Large intestine (tissue), 3 donors: ENCODE results near the gene IER5. TPM values are rescaled to one million over a fixed set of nuclear protein-coding genes. Genes with fewer than 3 reads are reported as not detected.
A peak's percentile ranks its signal among the peaks of the same experiment; 100 is the strongest.
"Not testable (repeated sequence)": the region's sequence is repeated elsewhere in the genome, so short reads cannot be mapped to it uniquely, and the experiment has no call there.

Source experiments
- DNase-seq, 2 donors: peaks; one replicate each; pipeline versions ENCODE4 v3.0.0 to v3.0.0-alpha.2; 2013
- H3K27ac ChIP-seq: one replicate; pipeline ENCODE4 v1.5.1; 2013; ENCODE audit warnings: low read length
- H3K27me3 ChIP-seq: 2 replicates; pipeline ENCODE4 v1.6.1; 2013; ENCODE audit warnings: low read length; ENCODE audit not compliant: control insufficient read depth, insufficient read depth
- H3K36me3 ChIP-seq: 2 replicates; pipeline ENCODE4 v1.6.1; 2013; ENCODE audit warnings: low read length; ENCODE audit not compliant: control insufficient read depth, insufficient read depth
- H3K4me1 ChIP-seq: one replicate; pipeline ENCODE4 v1.6.1; 2013; ENCODE audit warnings: low read length; ENCODE audit not compliant: control insufficient read depth, insufficient read depth
- H3K4me3 ChIP-seq: one replicate; pipeline ENCODE4 v1.5.1; 2013; ENCODE audit warnings: low read length
- H3K9me3 ChIP-seq: one replicate; pipeline ENCODE4 v1.6.1; 2013; ENCODE audit warnings: mild to moderate bottlenecking, low read depth, low read length, moderate library complexity; ENCODE audit not compliant: control insufficient read depth
- WGBS: methylation state at CpG from one replicate; pipeline ENCODE4 v1.1.5; 2013; ENCODE audit warnings: low lambda C conversion rate; ENCODE audit not compliant: insufficient coverage; 5-methylcytosine and 5-hydroxymethylcytosine counted together
- polyA plus RNA-seq: library from polyadenylated mRNA; unstranded; fragments of 120-200 nt; gene quantifications from one replicate; pipeline ENCODE4 v1.2.1, GENCODE V29; 2013

Gene IER5
- polyA plus RNA-seq, 1 donor = 8.2 TPM

GRCh38 chr1:181113059-181113641 lies 24.6 kb downstream of the IER5 start:
- no peak for DNase-seq
- Histone ChIP-seq H3K9me3 (no peaks in the 10 kb centered on the region), H3K36me3 (no peaks in the 10 kb centered on the region), H3K4me3 (no peak overlapping the region), H3K27ac (peak overlapping the region; percentile 17), H3K4me1 (peaks cover 43% of the 10 kb centered on the region), H3K27me3 (no peaks in the 10 kb centered on the region)
- no CpG with 5 or more reads among the region's 6 CpGs for WGBS

GRCh38 chr1:181114574-181115367 lies 26.3 kb downstream of the IER5 start:
- peaks cover 41% of the 10 kb centered on the region for H3K4me1 ChIP-seq
- WGBS = no CpG with 5 or more reads among the region's 11 CpGs
- no peak overlapping the region for H3K27ac ChIP-seq
- no peak for DNase-seq
- no peaks in the 10 kb centered on the region for H3K36me3 ChIP-seq
- no peak overlapping the region for H3K4me3 ChIP-seq
- no peaks in the 10 kb centered on the region for H3K27me3 ChIP-seq
- no peaks in the 10 kb centered on the region for H3K9me3 ChIP-seq

GRCh38 chr1:181115368-181115684 lies 26.8 kb downstream of the IER5 start:
- Histone ChIP-seq H3K9me3 (no peaks in the 10 kb centered on the region), H3K36me3 (no peaks in the 10 kb centered on the region), H3K4me1 (peaks cover 41% of the 10 kb centered on the region), H3K27ac (no peak overlapping the region), H3K27me3 (no peaks in the 10 kb centered on the region), H3K4me3 (no peak overlapping the region)
- 92% methylated on average over 3 of the region's 3 CpGs for WGBS
- DNase-seq = no peak

GRCh38 chr1:181115971-181116370 lies 27.5 kb downstream of the IER5 start:
- H3K4me3 ChIP-seq, H3K36me3 ChIP-seq, H3K9me3 ChIP-seq, H3K27me3 ChIP-seq, DNase-seq, H3K27ac ChIP-seq: not testable (repeated sequence)
- H3K4me1 ChIP-seq = peaks cover 41% of the 10 kb centered on the region
- whole genome bisulfite sequencing = no CpG with 5 or more reads among the region's 9 CpGs

- no peak for DNase-seq
- Histone ChIP-seq H3K27me3 (no peaks in the 10 kb centered on the region), H3K4me3 (no peak overlapping the region), H3K27ac (peak overlapping the region; percentile 56), H3K9me3 (no peaks in the 10 kb centered on the region), H3K36me3 (no peaks in the 10 kb centered on the region), H3K4me1 (peaks cover 41% of the 10 kb centered on the region)
- no CpG with 5 or more reads among the region's 3 CpGs for WGBS
These were observed 28.4 kb downstream of the IER5 start for GRCh38 chr1:181116819-181117390.

GRCh38 chr1:181117648-181118449 lies 29.3 kb downstream of the IER5 start:
- DNase-seq = peak in 1 of 2 donors; percentile 48
- H3K4me3 ChIP-seq = no peak overlapping the region
- H3K36me3 ChIP-seq = no peaks in the 10 kb centered on the region
- peaks cover 32% of the 10 kb centered on the region for H3K4me1 ChIP-seq
- peak overlapping the region; percentile 56 for H3K27ac ChIP-seq
- no peaks in the 10 kb centered on the region for H3K9me3 ChIP-seq
- WGBS = 100% methylated on average over 1 of the region's 9 CpGs
- H3K27me3 ChIP-seq = no peaks in the 10 kb centered on the region

GRCh38 chr1:181119093-181119989 lies 30.8 kb downstream of the IER5 start:
- DNase-seq = peak in 1 of 2 donors; percentile 57
- no peaks in the 10 kb centered on the region for H3K36me3 ChIP-seq
- no CpG with 5 or more reads among the region's 6 CpGs for WGBS
- peaks cover 24% of the 10 kb centered on the region for H3K4me1 ChIP-seq
- no peaks in the 10 kb centered on the region for H3K27me3 ChIP-seq
- no peak overlapping the region for H3K4me3 ChIP-seq
- H3K9me3 ChIP-seq = no peaks in the 10 kb centered on the region
- H3K27ac ChIP-seq = no peak overlapping the region

GRCh38 chr1:181120924-181121323 lies 32.4 kb downstream of the IER5 start:
- Histone ChIP-seq H3K27me3 (no peaks in the 10 kb centered on the region), H3K9me3 (no peaks in the 10 kb centered on the region), H3K4me3 (no peak overlapping the region), H3K36me3 (no peaks in the 10 kb centered on the region), H3K27ac (no peak overlapping the region), H3K4me1 (peaks cover 24% of the 10 kb centered on the region)
- peak in 1 of 2 donors; percentile 66 for DNase-seq
- no CpG with 5 or more reads among the region's 2 CpGs for WGBS

- no CpG with 5 or more reads among the region's 5 CpGs for WGBS
- Histone ChIP-seq H3K27me3 (no peaks in the 10 kb centered on the region), H3K4me3 (no peak overlapping the region), H3K4me1 (peaks cover 24% of the 10 kb centered on the region), H3K27ac (no peak overlapping the region), H3K36me3 (no peaks in the 10 kb centered on the region), H3K9me3 (no peaks in the 10 kb centered on the region)
- DNase-seq = no peak
These were observed 33.0 kb downstream of the IER5 start for GRCh38 chr1:181121498-181121897.
